ENCODE measurements around the gene PEX6. TPM values are rescaled to one million over a fixed set of nuclear protein-coding genes. Genes with fewer than 3 reads are reported as not detected.

Gene PEX6
- total and polyA plus RNA-seq, 2 donors (not counting 3 experiments of a cell fraction or from before 2014, with no cell fraction given) = 9.9 to 11.2 TPM

DNA sequence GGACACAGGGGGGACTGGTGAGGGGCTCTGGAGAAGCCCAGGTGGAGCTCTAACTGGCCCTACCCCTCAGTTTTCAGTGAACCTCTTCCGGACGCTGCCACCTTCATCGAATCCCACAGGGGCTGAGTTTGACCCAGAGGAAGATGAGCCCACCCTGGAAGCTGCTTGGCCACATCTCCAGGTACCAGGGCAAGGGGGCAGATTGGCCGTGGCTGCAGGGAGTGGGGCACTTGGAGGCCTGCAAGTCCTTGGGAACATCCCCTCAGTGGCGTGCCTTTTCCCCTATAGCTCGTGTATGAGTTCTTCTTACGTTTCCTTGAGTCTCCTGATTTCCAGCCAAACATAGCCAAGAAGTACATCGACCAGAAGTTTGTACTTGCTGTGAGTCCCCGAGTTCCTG lies 28.1 kb upstream of the PEX6 start:
- no TSS peak for BruUV-seq (replicated peaks)
- Histone ChIP-seq H3K27ac (ENCODE audit: insufficient read depth, low read depth, low read length) (no peak overlapping the region), H3K4me3 (replicated peaks in 1 of 3; ENCODE audit: insufficient read depth in 1 of 3, low read depth in 1 of 3, low read length in 3 of 3) (no peak overlapping the region), H2AFZ (ENCODE audit: low read depth, low read length) (no peak overlapping the region), H3K79me2 (ENCODE audit: control insufficient read depth, insufficient read depth, low read length) (no peaks in the 10 kb centered on the region), H3K9me3 (replicated peaks; ENCODE audit: control insufficient read depth, insufficient read depth, low read length) (no peaks in the 10 kb centered on the region), H4K20me1 (replicated peaks; ENCODE audit: control insufficient read depth, extremely low read depth, insufficient read depth, low read length) (no peaks in the 10 kb centered on the region), H3K36me3 (ENCODE audit: control insufficient read depth in 2 of 2, extremely low read depth in 1 of 2, insufficient read depth in 2 of 2, low read length in 2 of 2) (peaks cover 16 to 33% of the 10 kb centered on the region in 2 experiments), H3K9me1 (replicated peaks; ENCODE audit: control insufficient read depth, extremely low read depth, insufficient read depth, low read length) (no peaks in the 10 kb centered on the region), H3K4me1 (ENCODE audit: control insufficient read depth, extremely low read depth, insufficient read depth, low read length) (peaks cover under 1% of the 10 kb centered on the region), H3K9ac (replicated peaks; ENCODE audit: extremely low read depth, insufficient read depth, low read length) (no peak overlapping the region), H3K4me2 (ENCODE audit: insufficient read depth, low read length) (no peak overlapping the region), H3K27me3 (ENCODE audit: control insufficient read depth in 2 of 2, insufficient read depth in 2 of 2, low read length in 2 of 2) (no peaks in the 10 kb centered on the region)
- TF ChIP-seq, protein P1, sequence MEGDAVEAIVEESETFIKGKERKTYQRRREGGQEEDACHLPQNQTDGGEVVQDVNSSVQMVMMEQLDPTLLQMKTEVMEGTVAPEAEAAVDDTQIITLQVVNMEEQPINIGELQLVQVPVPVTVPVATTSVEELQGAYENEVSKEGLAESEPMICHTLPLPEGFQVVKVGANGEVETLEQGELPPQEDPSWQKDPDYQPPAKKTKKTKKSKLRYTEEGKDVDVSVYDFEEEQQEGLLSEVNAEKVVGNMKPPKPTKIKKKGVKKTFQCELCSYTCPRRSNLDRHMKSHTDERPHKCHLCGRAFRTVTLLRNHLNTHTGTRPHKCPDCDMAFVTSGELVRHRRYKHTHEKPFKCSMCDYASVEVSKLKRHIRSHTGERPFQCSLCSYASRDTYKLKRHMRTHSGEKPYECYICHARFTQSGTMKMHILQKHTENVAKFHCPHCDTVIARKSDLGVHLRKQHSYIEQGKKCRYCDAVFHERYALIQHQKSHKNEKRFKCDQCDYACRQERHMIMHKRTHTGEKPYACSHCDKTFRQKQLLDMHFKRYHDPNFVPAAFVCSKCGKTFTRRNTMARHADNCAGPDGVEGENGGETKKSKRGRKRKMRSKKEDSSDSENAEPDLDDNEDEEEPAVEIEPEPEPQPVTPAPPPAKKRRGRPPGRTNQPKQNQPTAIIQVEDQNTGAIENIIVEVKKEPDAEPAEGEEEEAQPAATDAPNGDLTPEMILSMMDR (IDR thresholded peaks at IDR 0.05; ENCODE audit: extremely low read depth in 1 of 2, insufficient read depth in 1 of 2, low read depth in 1 of 2, low read length in 2 of 2) = no peak
- TF ChIP-seq GATA2 (IDR thresholded peaks at IDR 0.05; ENCODE audit: insufficient read depth, insufficient read length, low read depth, low read length) (no peak), POLR2A (IDR thresholded peaks at IDR 0.05; ENCODE audit: low read depth, low read length) (no peak), POLR2AphosphoS5 (IDR thresholded peaks at IDR 0.05; ENCODE audit: insufficient read depth, low read depth, low read length) (no peak), EZH2 (IDR thresholded peaks at IDR 0.05; ENCODE audit: borderline replicate concordance, low read depth, low read length, severe bottlenecking) (no peak), FOS (IDR thresholded peaks at IDR 0.05; ENCODE audit: borderline replicate concordance, insufficient read depth, low read length) (no peak), MYC (IDR thresholded peaks at IDR 0.05; ENCODE audit: low read depth, low read length) (no peak), JUN (IDR thresholded peaks at IDR 0.05; ENCODE audit: borderline replicate concordance, insufficient read depth, insufficient read length, low read depth) (no peak)
- TF ChIP-seq, protein P2, sequence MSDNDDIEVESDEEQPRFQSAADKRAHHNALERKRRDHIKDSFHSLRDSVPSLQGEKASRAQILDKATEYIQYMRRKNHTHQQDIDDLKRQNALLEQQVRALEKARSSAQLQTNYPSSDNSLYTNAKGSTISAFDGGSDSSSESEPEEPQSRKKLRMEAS (IDR thresholded peaks at IDR 0.05; ENCODE audit: insufficient read depth, insufficient read length) = no peak
- ChIA-PET CTCF (interaction anchor here (1.1 to 8.7 kb wide), 2 partner anchors 11 to 137 kb away, joined by 4 to 55 read pairs; no protein-coding TSS in a partner anchor), POLR2A (no interaction called here)
- intact Hi-C loops (cut with micrococcal nuclease) = loop anchor here (5.0 kb wide), 1 partner anchor 120 kb away; no protein-coding TSS in a partner anchor
- dilution Hi-C loops (cut with MboI; ENCODE audit: extremely low pct_ligation_motif_present, low sequenced_read_pairs) = no loop called here
- no peak for FAIRE-seq
- DNase-seq (ENCODE audit: low read depth, low spot score) = no peak

Measured in endothelial cell of umbilical vein (primary cell).